SU-DHL-6 (cell line): ENCODE measurements around the gene CACNB4.

Source experiments
- CTCF ChIP-seq: fragments of 200-600 bp; sonication (generic); IDR thresholded peaks from one replicate; pipeline ENCODE4 v1.5.1; 2017; ENCODE audit warnings: antibody characterized with exemption, mild to moderate bottlenecking, low read length, moderate library complexity; ENCODE audit not compliant: insufficient read depth, poor library complexity, severe bottlenecking
- EZH2phosphoT487 ChIP-seq: fragments of 200-600 bp; sonication (generic), shearing (Covaris generic); conservative IDR thresholded peaks from 2 replicates; pipeline ENCODE4 v1.6.1; 2018; ENCODE audit warnings: mild to moderate bottlenecking, antibody characterized with exemption, low read length, moderate library complexity, mixed read lengths

GRCh38 chr2:151995161-151995557, 103.7 kb downstream of the CACNB4 start:
- TF ChIP-seq CTCF (no peak), EZH2phosphoT487 (no peak)
